H1 (cell line): ENCODE measurements around the gene PRXL2B. TPM values are rescaled to one million over a fixed set of nuclear protein-coding genes. Genes with fewer than 3 reads are reported as not detected.

Experiments used
- CTCF ChIA-PET: fragments of 300-600 bp; sonication (Branson Sonifier 250); formaldehyde crosslinking; loops from one replicate; lab custom pipeline; 2021; ENCODE audit not compliant: partially characterized antibody; lab: Charles Lee
- POLR2A ChIA-PET: fragments of 300-600 bp; sonication (Branson Sonifier 250); formaldehyde crosslinking; loops from one replicate; lab custom pipeline; 2021; ENCODE audit warnings: inconsistent platforms; ENCODE audit not compliant: partially characterized antibody; lab: Charles Lee
- DNase-seq, 2 experiments: peaks; one replicate each; pipeline versions ENCODE4 v3.0.0 to v3.0.0-alpha.2; 2010 to 2022; ENCODE audit warnings: low spot score in 2 of 2, low read depth in 1 of 2, mixed read lengths in 1 of 2
- FAIRE-seq: peaks from 2 replicates; lab custom pipeline; 2011; peaks lifted over from hg19 to GRCh38; lab: Jason Lieb, UNC
- H2AFZ ChIP-seq: 2 replicates; pipeline ENCODE4 v1.8.1; 2012; ENCODE audit warnings: low read length, inconsistent platforms
- H2AK5ac ChIP-seq: 2 replicates; pipeline ENCODE4 v1.6.1; 2013; ENCODE audit warnings: low read depth, low read length
- H2BK120ac ChIP-seq: replicated peaks from 2 replicates; pipeline ENCODE3; 2013; ENCODE audit warnings: low read depth, low read length, inconsistent platforms
- H2BK12ac ChIP-seq: 2 replicates; pipeline ENCODE4 v1.6.1; 2013; ENCODE audit warnings: low read depth, low read length
- H2BK15ac ChIP-seq: 2 replicates; pipeline ENCODE4 v1.6.1; 2013; ENCODE audit warnings: low read length
- H2BK20ac ChIP-seq: 2 replicates; pipeline ENCODE4 v1.6.1; 2013; ENCODE audit warnings: low read length
- H2BK5ac ChIP-seq: 2 replicates; pipeline ENCODE4 v1.6.1; 2013; ENCODE audit warnings: low read depth, low read length
- H3K14ac ChIP-seq: 2 replicates; pipeline ENCODE4 v1.6.1; 2013; ENCODE audit warnings: inconsistent platforms; ENCODE audit not compliant: insufficient read length
- H3K18ac ChIP-seq: 2 replicates; pipeline ENCODE4 v1.6.1; 2013; ENCODE audit warnings: low read length; ENCODE audit errors: extremely low read depth
- H3K23ac ChIP-seq: 2 replicates; pipeline ENCODE4 v1.6.1; 2013; ENCODE audit warnings: inconsistent platforms; ENCODE audit not compliant: insufficient read length
- H3K23me2 ChIP-seq: 2 replicates; pipeline ENCODE4 v1.6.1; 2013; ENCODE audit warnings: low read depth, low read length
- H3K27ac ChIP-seq: 2 replicates; pipeline ENCODE4 v1.6.1; 2011; ENCODE audit warnings: low read depth, low read length, inconsistent platforms
- H3K27me3 ChIP-seq, 4 experiments: replicated peaks in 1 of 4; 1 replicate in 1 of 4; 2 replicates in 3 of 4; pipeline versions ENCODE4 v1.6.1 to v1.8.1; 2011 to 2013; ENCODE audit warnings: low read length in 3 of 4, mild to moderate bottlenecking in 3 of 4, inconsistent platforms in 2 of 4, mixed read lengths in 2 of 4, moderate library complexity in 1 of 4; ENCODE audit not compliant: control insufficient read depth in 3 of 4, insufficient read depth in 3 of 4; ENCODE audit errors: extremely low read depth in 1 of 4
- H3K36me3 ChIP-seq, 4 experiments: 2 replicates each; pipeline versions ENCODE4 v1.6.1 to v1.8.1; 2011 to 2013; ENCODE audit warnings: mild to moderate bottlenecking in 4 of 4, low read length in 3 of 4, moderate library complexity in 2 of 4, control low read depth in 1 of 4, inconsistent platforms in 1 of 4; ENCODE audit not compliant: insufficient read depth in 4 of 4, control insufficient read depth in 2 of 4
- H3K4ac ChIP-seq: replicated peaks from 2 replicates; pipeline ENCODE3; 2013; ENCODE audit warnings: low read length, low read depth, mixed read lengths, inconsistent platforms; ENCODE audit not compliant: insufficient read length
- H3K4me1 ChIP-seq, 4 experiments: replicated peaks in 1 of 4; 1 replicate in 1 of 4; 2 replicates in 3 of 4; pipeline versions ENCODE4 v1.6.1 to v1.8.1; 2011 to 2013; ENCODE audit warnings: low read length in 3 of 4, inconsistent platforms in 2 of 4, mixed read lengths in 1 of 4; ENCODE audit not compliant: insufficient read depth in 4 of 4, control insufficient read depth in 3 of 4
- H3K4me2 ChIP-seq, 2 experiments: 2 replicates each; pipeline versions ENCODE4 v1.6.1 to v1.8.1; 2011 to 2013; ENCODE audit warnings: low read depth in 2 of 2, low read length in 2 of 2, control low read depth in 1 of 2, inconsistent platforms in 1 of 2, mild to moderate bottlenecking in 1 of 2; ENCODE audit not compliant: insufficient read depth in 1 of 2
- H3K4me3 ChIP-seq, 4 experiments: fragments of 200-600, 300-600 bp in 1 of 4; sonication (generic), shearing (Covaris generic), sonication (Bioruptor Twin) in 1 of 4; 2 replicates each; pipeline versions ENCODE4 v1.5.1 to v1.8.1; 2011 to 2016; ENCODE audit warnings: low read length in 4 of 4, low read depth in 3 of 4, control low read depth in 2 of 4, inconsistent platforms in 2 of 4, mild to moderate bottlenecking in 2 of 4, mixed read lengths in 1 of 4, moderate library complexity in 1 of 4; ENCODE audit not compliant: insufficient read depth in 2 of 4; ENCODE audit errors: extremely low read depth in 1 of 4
- H3K56ac ChIP-seq: replicated peaks from 2 replicates; pipeline ENCODE3; 2013; ENCODE audit warnings: low read depth, mild to moderate bottlenecking, mixed read lengths, low read length, inconsistent platforms; ENCODE audit not compliant: insufficient read length
- H3K79me1 ChIP-seq: 2 replicates; pipeline ENCODE4 v1.6.1; 2013; ENCODE audit warnings: low read depth, low read length, control low read depth
- H3K79me2 ChIP-seq, 2 experiments: 2 replicates each; pipeline versions ENCODE4 v1.6.1 to v1.8.1; 2012 to 2013; ENCODE audit warnings: low read length in 2 of 2, mild to moderate bottlenecking in 2 of 2, inconsistent platforms in 1 of 2; ENCODE audit not compliant: insufficient read depth in 2 of 2, control insufficient read depth in 1 of 2
- H3K9ac ChIP-seq, 4 experiments: replicated peaks in 1 of 4; 1 replicate in 1 of 4; 2 replicates in 3 of 4; pipeline versions ENCODE4 v1.6.1 to v1.8.1; 2011 to 2013; ENCODE audit warnings: low read depth in 3 of 4, low read length in 3 of 4, control low read depth in 2 of 4, mild to moderate bottlenecking in 2 of 4, moderate library complexity in 2 of 4, inconsistent platforms in 1 of 4; ENCODE audit errors: extremely low read depth in 1 of 4
- H3K9me3 ChIP-seq, 2 experiments: 2 replicates each; pipeline versions ENCODE4 v1.6.1 to v1.8.1; 2012 to 2013; ENCODE audit warnings: mild to moderate bottlenecking in 2 of 2, moderate library complexity in 2 of 2, control low read depth in 1 of 2, inconsistent platforms in 1 of 2, low read depth in 1 of 2, low read length in 1 of 2, mixed read lengths in 1 of 2; ENCODE audit not compliant: insufficient read depth in 2 of 2
- H4K20me1 ChIP-seq, 2 experiments: replicated peaks in 1 of 2; 2 replicates each; pipeline versions ENCODE3 to v1.8.1; 2011 to 2013; ENCODE audit warnings: inconsistent platforms in 2 of 2, low read length in 2 of 2, mild to moderate bottlenecking in 1 of 2; ENCODE audit not compliant: insufficient read depth in 2 of 2, control insufficient read depth in 1 of 2
- H4K5ac ChIP-seq: 2 replicates; pipeline ENCODE4 v1.6.1; 2013; ENCODE audit warnings: low read length, low read depth, mixed read lengths, inconsistent platforms; ENCODE audit not compliant: insufficient read length
- H4K8ac ChIP-seq: 2 replicates; pipeline ENCODE4 v1.8.0; 2013; ENCODE audit warnings: mild to moderate bottlenecking, moderate library complexity, low read length, inconsistent platforms; ENCODE audit not compliant: insufficient read depth; ENCODE audit errors: extremely low read depth
- H4K91ac ChIP-seq: replicated peaks from 2 replicates; pipeline ENCODE3; 2013; ENCODE audit warnings: low read length, mixed read lengths, inconsistent platforms; ENCODE audit not compliant: insufficient read length
- BCL11A ChIP-seq, 2 experiments: IDR thresholded peaks; one replicate each; pipeline ENCODE4 v1.6.1; 2011; ENCODE audit warnings: low read depth in 2 of 2, low read length in 2 of 2, mild to moderate bottlenecking in 2 of 2
- CREB1 ChIP-seq: IDR thresholded peaks from 2 replicates; pipeline ENCODE4 v1.6.1; 2012; ENCODE audit warnings: inconsistent platforms
- NANOG ChIP-seq: IDR thresholded peaks from 2 replicates; pipeline ENCODE4 v1.6.1; 2011; ENCODE audit warnings: low read length, low read depth, mild to moderate bottlenecking, inconsistent platforms; ENCODE audit not compliant: insufficient read depth, poor library complexity, severe bottlenecking
- PHF8 ChIP-seq: fragments of 200-600 bp; sonication (generic); conservative IDR thresholded peaks from 2 replicates; pipeline ENCODE4 v1.7.1; 2012; ENCODE audit warnings: low read depth, mild to moderate bottlenecking, inconsistent platforms, low read length, moderate library complexity
- RBBP5 ChIP-seq: IDR thresholded peaks from 2 replicates; pipeline ENCODE4 v1.7.1; 2012; ENCODE audit warnings: low read depth, mild to moderate bottlenecking, inconsistent platforms, low read length, moderate library complexity, borderline replicate concordance
- SIX5 ChIP-seq: IDR thresholded peaks from 2 replicates; pipeline ENCODE4 v1.6.1; 2011; ENCODE audit warnings: mild to moderate bottlenecking, low read depth, low read length
- SP4 ChIP-seq: IDR thresholded peaks from 2 replicates; pipeline ENCODE4 v1.6.1; 2012; ENCODE audit warnings: low read length, inconsistent platforms
- TAF1 ChIP-seq: IDR thresholded peaks from 2 replicates; pipeline ENCODE4 v1.6.1; 2011; ENCODE audit warnings: mild to moderate bottlenecking, low read depth, low read length
- TAF7 ChIP-seq: optimal IDR thresholded peaks from 2 replicates; pipeline ENCODE3; 2011; ENCODE audit warnings: low read depth, mild to moderate bottlenecking, inconsistent platforms, low read length, moderate library complexity, borderline replicate concordance
- TBP ChIP-seq: IDR thresholded peaks from 2 replicates; pipeline ENCODE4 v1.6.1; 2011; ENCODE audit warnings: low read depth, low read length, improper control_type of control experiment
- TCF12 ChIP-seq: IDR thresholded peaks from 2 replicates; pipeline ENCODE4 v1.6.1; 2011; ENCODE audit warnings: low read depth, mild to moderate bottlenecking, low read length
- WGBS, 2 experiments: shearing (Covaris generic) in 1 of 2; methylation state at CpG; one replicate each; pipeline versions ENCODE4 v1.1.6 to v1.1.7; 2013 to 2015; ENCODE audit warnings: low lambda C conversion rate in 2 of 2, mixed read lengths in 2 of 2, inconsistent platforms in 1 of 2, low coverage in 1 of 2, missing lambda C conversion rate in 1 of 2; ENCODE audit not compliant: insufficient replicate concordance in 2 of 2, insufficient coverage in 1 of 2, insufficient read length in 1 of 2; ENCODE audit errors: extremely low coverage in 1 of 2, missing lambda C conversion rate in 1 of 2; 5-methylcytosine and 5-hydroxymethylcytosine counted together
- polyA plus RNA-seq, 7 experiments: library from polyadenylated mRNA; depleted of rRNA in 3 of 7; stranded (reverse) in 5 of 7; unstranded in 2 of 7; fragments of >200 nt in 5 of 7; fragments of 200-250 nt in 2 of 7; gene quantifications; 1 replicate in 5 of 7; 2 replicates in 1 of 7; 4 replicates in 1 of 7; pipeline versions ENCODE4 v1.2.1 to v1.2.3, GENCODE V29; 2011 to 2013; ENCODE audit warnings: missing spikeins in 2 of 7, mixed read lengths in 2 of 7
- total RNA-seq: library from RNA; stranded (reverse); fragmentation: NEBNext Ultra II Directional; extraction: Animal tissue kit (Norgen Biotek cat#: 25700); gene quantifications from 2 replicates; pipeline ENCODE4 v1.2.1, GENCODE V29; 2021
- TF ChIP-seq, protein P1 (sequence below): IDR thresholded peaks from 2 replicates; pipeline ENCODE4 v1.6.1; 2012; ENCODE audit warnings: low read length, inconsistent platforms

The PRXL2B gene
- total and polyA plus RNA-seq, 2 of the 8 experiments (the other 6 are each of a cell fraction or from before 2014, with no cell fraction given) = 35.3 to 46.0 TPM

DNA sequence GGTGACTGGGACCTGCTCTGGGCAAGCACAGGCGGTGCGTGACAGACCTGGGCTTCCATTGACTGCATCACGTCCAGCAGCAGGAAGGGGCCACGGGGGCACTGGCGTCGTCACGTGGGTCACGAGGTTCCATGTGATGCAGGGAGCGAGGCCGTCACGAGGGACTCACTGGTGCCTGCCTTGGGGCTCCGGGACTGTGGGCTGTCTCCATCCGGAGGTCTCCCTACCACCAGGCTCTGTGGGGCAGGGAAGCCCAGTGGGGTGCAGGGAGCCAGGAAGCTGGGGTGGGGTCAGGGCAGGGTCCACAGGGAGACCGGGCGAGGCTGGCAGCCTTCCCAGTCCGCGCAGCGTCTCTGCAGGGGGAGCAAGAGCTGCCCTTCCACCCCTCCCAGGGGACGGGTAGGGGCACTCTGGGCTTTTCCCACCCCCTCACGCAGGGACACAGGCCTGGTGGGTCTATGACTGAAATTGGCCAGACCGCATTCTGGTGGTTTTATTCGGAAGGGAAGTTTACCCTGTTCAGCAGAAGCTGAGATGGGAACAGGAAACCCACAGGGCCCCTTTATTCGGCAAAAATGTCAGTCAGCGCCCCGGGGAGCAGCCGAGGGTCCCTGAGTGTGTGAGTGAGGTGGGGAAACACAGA is 30.8 kb upstream of the PRXL2B start:
- no peaks in the 10 kb centered on the region for H3K36me3 ChIP-seq
- no peak overlapping the region for H2BK120ac ChIP-seq
- H2BK15ac ChIP-seq = no peak overlapping the region
- H3K4ac ChIP-seq = no peak overlapping the region
- H3K56ac ChIP-seq = peak overlapping the region; percentile 16
- H3K18ac ChIP-seq = no peak overlapping the region
- no peak overlapping the region for H3K27ac ChIP-seq
- H2AK5ac ChIP-seq = no peak overlapping the region
- H3K9ac ChIP-seq = no peak overlapping the region
- no peaks in the 10 kb centered on the region for H3K79me2 ChIP-seq
- peaks cover 0 to 6% (median 0%) of the 10 kb centered on the region in 4 experiments; a peak in 2 of 7 replicates for H3K4me1 ChIP-seq
- no peaks in the 10 kb centered on the region for H3K23me2 ChIP-seq
- H3K4me3 ChIP-seq = no peak overlapping the region
- no peaks in the 10 kb centered on the region for H3K79me1 ChIP-seq
- H2BK5ac ChIP-seq = no peak overlapping the region
- no peak overlapping the region for H3K14ac ChIP-seq
- no peak overlapping the region for H4K5ac ChIP-seq
- 79% methylated on average over 26 of the region's 26 CpGs; no CpG with 5 or more reads in 1 of the 2 experiments for WGBS, 2 experiments
- H3K9me3 ChIP-seq = no peaks in the 10 kb centered on the region; a peak in 1 of 4 replicates
- no peak overlapping the region for H4K91ac ChIP-seq
- H2AFZ ChIP-seq = no peak overlapping the region
- H4K8ac ChIP-seq = peak overlapping the region; percentile 51; the same call in 1 of the 2 replicates
- ChIA-PET CTCF (interaction anchor here (0.7 to 1.6 kb wide), 6 partner anchors 17 to 861 kb away, joined by 3 read pairs; no protein-coding TSS in a partner anchor), POLR2A (interaction anchor here (0.9 kb wide), 1 partner anchor 9 kb away, joined by 3 read pairs; no protein-coding TSS in a partner anchor)
- H2BK20ac ChIP-seq = no peak overlapping the region
- DNase-seq (no peak), FAIRE-seq (no peak)
- H3K4me2 ChIP-seq = no peak overlapping the region
- no peaks in the 10 kb centered on the region for H3K27me3 ChIP-seq
- H2BK12ac ChIP-seq = no peak overlapping the region; the same call in 1 of the 2 replicates
- H3K23ac ChIP-seq = no peak overlapping the region
- H4K20me1 ChIP-seq = no peaks in the 10 kb centered on the region
- TF ChIP-seq TCF12 (no peak), NANOG (no peak), TBP (no peak), TAF1 (no peak), TAF7 (no peak), SIX5 (no peak), CREB1 (no peak), PHF8 (no peak), BCL11A (IDR thresholded peaks at IDR 0.05; ENCODE audit: low read depth in 2 of 2, low read length in 2 of 2) (no peak), RBBP5 (no peak), SP4 (no peak)
- TF ChIP-seq, protein P1, sequence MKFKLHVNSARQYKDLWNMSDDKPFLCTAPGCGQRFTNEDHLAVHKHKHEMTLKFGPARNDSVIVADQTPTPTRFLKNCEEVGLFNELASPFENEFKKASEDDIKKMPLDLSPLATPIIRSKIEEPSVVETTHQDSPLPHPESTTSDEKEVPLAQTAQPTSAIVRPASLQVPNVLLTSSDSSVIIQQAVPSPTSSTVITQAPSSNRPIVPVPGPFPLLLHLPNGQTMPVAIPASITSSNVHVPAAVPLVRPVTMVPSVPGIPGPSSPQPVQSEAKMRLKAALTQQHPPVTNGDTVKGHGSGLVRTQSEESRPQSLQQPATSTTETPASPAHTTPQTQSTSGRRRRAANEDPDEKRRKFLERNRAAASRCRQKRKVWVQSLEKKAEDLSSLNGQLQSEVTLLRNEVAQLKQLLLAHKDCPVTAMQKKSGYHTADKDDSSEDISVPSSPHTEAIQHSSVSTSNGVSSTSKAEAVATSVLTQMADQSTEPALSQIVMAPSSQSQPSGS = no peak
